ENCODE measurements around the gene GDF10. TPM values are rescaled to one million over a fixed set of nuclear protein-coding genes. Genes with fewer than 3 reads are reported as not detected.

GDF10 gene
- total RNA-seq, 1 experiment from 2014 or later: 0.20 TPM

- H4K5ac ChIP-seq (ENCODE audit: insufficient read length, low read depth, low read length): no peak overlapping the region
- Mint-ChIP-seq H3K36me3 (ENCODE audit: insufficient read depth in 1 of 3, low read depth in 3 of 3) (no peaks in the 10 kb centered on the region), H3K27ac (no peak overlapping the region), H3K4me3 (no peak overlapping the region), H3K9me3 (no peaks in the 10 kb centered on the region), H3K4me1 (peaks cover 19 to 22% of the 10 kb centered on the region in 2 experiments), H3K27me3 (ENCODE audit: low read depth) (peaks cover 55% of the 10 kb centered on the region)
- H3K4me1 ChIP-seq (ENCODE audit: insufficient read depth, low read length): no peaks in the 10 kb centered on the region
- no peak overlapping the region for H2BK120ac ChIP-seq (ENCODE audit: low read depth, low read length, poor library complexity, severe bottlenecking)
- no peak overlapping the region for H2BK12ac ChIP-seq (ENCODE audit: insufficient read length, low read depth, low read length)
- no peak overlapping the region for H4K91ac ChIP-seq (ENCODE audit: insufficient read length, low read depth, low read length)
- H3K23me2 ChIP-seq (ENCODE audit: insufficient read length, low read depth, low read length, poor library complexity, severe bottlenecking): peaks cover 4% of the 10 kb centered on the region
- H2BK20ac ChIP-seq (ENCODE audit: low read depth, low read length, poor library complexity, severe bottlenecking): no peak overlapping the region
- peaks cover 14% of the 10 kb centered on the region; the same call in 1 of the 2 replicates for H3K27me3 ChIP-seq (ENCODE audit: insufficient read depth, low read length)
- no peak overlapping the region for H2BK15ac ChIP-seq (ENCODE audit: low read depth, low read length)
- no peak overlapping the region for H3K4me2 ChIP-seq (ENCODE audit: insufficient read depth, insufficient read length, low read length)
- no peak overlapping the region for H3T11ph ChIP-seq (ENCODE audit: low read length)
- TF ChIP-seq CTCF (conservative IDR thresholded peaks at IDR 0.05): no peak
- H2BK5ac ChIP-seq (ENCODE audit: insufficient read length, low read length): no peak overlapping the region
- H3K9ac ChIP-seq (ENCODE audit: extremely low read depth, insufficient read length, low read length): no peak overlapping the region
- H3K23ac ChIP-seq (ENCODE audit: insufficient read length, low read depth, low read length): no peak overlapping the region
- H3K27ac ChIP-seq (ENCODE audit: insufficient read length, low read depth, low read length): no peak overlapping the region
- no peaks in the 10 kb centered on the region for H3K9me3 ChIP-seq (ENCODE audit: control insufficient read depth, low read depth, low read length)
- no CpG with 5 or more reads among the region's 6 CpGs for WGBS (ENCODE audit: extremely low coverage, insufficient read length, low lambda C conversion rate)
- no peak for DNase-seq
- H2AFZ ChIP-seq (ENCODE audit: low read length): no peak overlapping the region
- no peaks in the 10 kb centered on the region for H3K79me2 ChIP-seq (ENCODE audit: insufficient read depth, low read length)
- H3K56ac ChIP-seq (ENCODE audit: insufficient read length, low read depth, low read length): no peak overlapping the region
- no peak overlapping the region for H2AK5ac ChIP-seq (ENCODE audit: insufficient read length, low read length)
- H4K20me1 ChIP-seq (ENCODE audit: control insufficient read depth, insufficient read depth, insufficient read length): peaks cover 2% of the 10 kb centered on the region
- H3K18ac ChIP-seq (ENCODE audit: insufficient read length, low read depth, low read length): no peak overlapping the region
- H4K8ac ChIP-seq (replicated peaks; ENCODE audit: insufficient read length, low read depth, low read length): no peak overlapping the region
- no peaks in the 10 kb centered on the region for H3K79me1 ChIP-seq (ENCODE audit: insufficient read depth, low read depth, low read length, poor library complexity, severe bottlenecking)
- no peak overlapping the region for H3K4ac ChIP-seq (ENCODE audit: low read depth, low read length)
- H3K14ac ChIP-seq (ENCODE audit: insufficient read depth, low read length): no peak overlapping the region
Measured at GRCh38 chr10:47303866-47304265, 3.9 kb downstream of the GDF10 start.
